ENCODE data around the gene OSTN. TPM values are rescaled to one million over a fixed set of nuclear protein-coding genes. Genes with fewer than 3 reads are reported as not detected.

OSTN gene
- total RNA-seq, 2 experiments from 2014 or later = not detected

DNA sequence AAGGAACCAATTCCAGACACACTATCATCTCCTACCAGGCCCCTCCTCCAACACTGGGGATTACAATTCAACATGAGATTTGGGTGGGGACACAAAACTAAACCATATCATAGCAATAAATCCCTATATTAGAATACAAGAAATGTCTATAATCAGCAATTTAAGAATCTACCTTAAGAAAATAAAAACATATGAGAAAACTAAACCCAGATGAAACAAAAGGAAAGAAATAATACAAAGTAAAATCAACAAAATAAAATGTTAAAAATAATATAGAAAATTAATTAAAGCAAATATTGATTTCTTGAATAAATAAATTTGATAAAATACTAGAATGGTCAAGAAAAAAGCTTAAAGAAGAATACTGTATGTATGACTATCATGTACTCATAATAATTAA, 6.1 kb upstream of the OSTN start:
- Mint-ChIP-seq H3K4me1 (no peaks in the 10 kb centered on the region), H3K27ac (no peak overlapping the region), H3K36me3 (ENCODE audit: low read depth) (no peaks in the 10 kb centered on the region), H3K27me3 (no peaks in the 10 kb centered on the region), H3K4me3 (no peak overlapping the region), H3K9me3 (peaks cover 6% of the 10 kb centered on the region)
- ChIA-PET CTCF (no interaction called here), POLR2A (no interaction called here)
- no peak for DNase-seq

DNA sequence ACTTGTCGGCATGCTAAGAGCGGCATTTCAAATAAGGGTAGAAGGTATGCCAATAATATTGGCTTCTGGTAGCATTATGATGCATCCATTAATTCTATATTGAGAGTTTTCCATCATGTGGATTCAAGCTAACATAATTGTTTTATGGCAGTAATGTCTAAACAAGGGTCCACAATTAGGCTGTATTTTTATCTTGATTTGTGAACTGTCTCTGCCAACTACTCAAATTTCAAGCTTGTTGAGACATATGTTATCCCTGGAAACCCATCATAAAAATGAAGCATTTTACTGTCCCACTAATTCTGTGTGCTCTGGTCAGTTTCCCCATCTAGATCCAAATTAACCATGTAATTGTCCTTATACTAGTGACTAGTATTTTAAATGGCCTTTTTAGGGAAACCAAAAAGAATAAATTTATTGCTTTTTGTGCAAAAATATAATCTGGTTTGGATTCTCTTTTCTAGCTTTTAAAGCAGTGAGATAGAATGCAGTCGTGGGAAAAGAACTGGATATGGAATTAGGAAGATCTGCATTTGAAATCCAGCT, 1.2 kb upstream of the OSTN start:
- no peak for DNase-seq
- Mint-ChIP-seq H3K4me1 (no peaks in the 10 kb centered on the region), H3K4me3 (no peak overlapping the region), H3K27ac (no peak overlapping the region), H3K36me3 (ENCODE audit: low read depth) (no peaks in the 10 kb centered on the region), H3K9me3 (no peaks in the 10 kb centered on the region), H3K27me3 (no peaks in the 10 kb centered on the region)
- ChIA-PET CTCF (no interaction called here), POLR2A (no interaction called here)

DNA sequence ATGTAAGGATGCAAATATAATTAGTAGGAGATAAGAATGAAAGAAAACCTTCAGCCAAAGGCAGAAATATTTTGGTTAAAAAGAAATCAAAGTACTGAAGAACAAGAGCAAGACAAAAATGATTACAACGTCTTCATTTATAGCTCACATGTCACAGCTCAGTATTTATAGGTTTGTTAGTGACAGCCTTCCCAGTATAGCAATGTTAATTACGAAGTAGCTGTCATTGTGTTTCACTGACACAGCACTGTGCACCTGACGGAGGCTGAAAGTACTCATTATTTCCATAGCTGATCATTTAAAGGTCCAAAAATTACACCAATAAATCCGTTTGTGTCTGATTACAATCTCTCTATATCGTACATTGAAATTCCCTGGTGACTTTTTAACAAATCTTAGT, 561 bp upstream of the OSTN start:
- H3K27ac Mint-ChIP-seq = no peak overlapping the region
- H3K27me3 Mint-ChIP-seq = no peaks in the 10 kb centered on the region
- H3K36me3 Mint-ChIP-seq (ENCODE audit: low read depth) = no peaks in the 10 kb centered on the region
- H3K9me3 Mint-ChIP-seq = no peaks in the 10 kb centered on the region
- ChIA-PET CTCF (no interaction called here), POLR2A (no interaction called here)
- DNase-seq = no peak
- no peaks in the 10 kb centered on the region for H3K4me1 Mint-ChIP-seq
- no peak overlapping the region for H3K4me3 Mint-ChIP-seq

DNA sequence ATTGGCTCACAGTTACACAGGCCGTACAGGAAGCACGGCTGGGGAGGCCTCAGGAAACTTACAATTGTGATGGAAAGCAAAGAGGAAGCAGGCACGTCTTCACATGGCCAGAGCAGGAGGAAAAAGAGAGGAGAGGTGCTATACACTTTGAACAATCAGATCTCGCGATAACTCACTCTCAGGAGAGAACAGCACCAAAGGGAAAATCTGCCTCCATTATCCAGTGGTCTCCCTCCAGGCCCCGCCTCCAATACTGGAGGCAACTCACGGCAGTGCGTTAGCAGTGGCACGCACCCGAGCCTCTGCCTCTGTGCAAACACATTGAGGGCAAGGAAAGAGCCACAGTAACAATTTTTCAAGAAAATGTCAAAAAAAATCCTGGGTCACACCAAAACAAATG, 11.0 kb downstream of the OSTN start:
- CTCF ChIA-PET = no interaction called here

DNA sequence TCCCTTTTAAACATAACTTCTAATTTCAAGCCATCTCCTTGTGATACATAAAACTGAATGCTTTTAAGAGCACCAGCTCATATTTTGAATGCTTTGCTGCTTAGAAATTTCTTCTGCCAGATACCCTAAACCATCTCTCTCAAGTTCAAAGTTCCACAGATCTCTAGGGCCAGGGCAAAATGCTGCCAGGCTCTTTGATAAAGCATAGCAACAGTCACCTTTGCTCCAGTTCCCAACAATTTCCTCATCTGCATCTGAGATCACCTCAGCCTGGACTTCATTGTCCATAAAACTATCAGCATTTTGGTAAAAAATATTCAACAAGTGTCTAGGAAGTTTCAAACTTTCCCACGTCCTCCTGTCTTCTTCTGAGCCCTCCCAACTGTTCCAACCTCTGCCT, 17.5 kb downstream of the OSTN start:
- H3K4me3 Mint-ChIP-seq = no peak overlapping the region
- no peak overlapping the region for H3K27ac Mint-ChIP-seq
- H3K9me3 Mint-ChIP-seq = peaks cover 3% of the 10 kb centered on the region
- no peaks in the 10 kb centered on the region for H3K36me3 Mint-ChIP-seq (ENCODE audit: low read depth)
- H3K27me3 Mint-ChIP-seq = no peaks in the 10 kb centered on the region
- CTCF ChIA-PET = no interaction called here
- POLR2A ChIA-PET = no interaction called here
- DNase-seq = no peak
- H3K4me1 Mint-ChIP-seq = no peaks in the 10 kb centered on the region

More for the DNA sequence above, 11.0 kb downstream of the OSTN start:
- peaks cover 3% of the 10 kb centered on the region for H3K9me3 Mint-ChIP-seq
- H3K4me3 Mint-ChIP-seq = no peak overlapping the region
- H3K36me3 Mint-ChIP-seq (ENCODE audit: low read depth) = no peaks in the 10 kb centered on the region
- H3K4me1 Mint-ChIP-seq = no peaks in the 10 kb centered on the region
- H3K27me3 Mint-ChIP-seq = no peaks in the 10 kb centered on the region
- POLR2A ChIA-PET = no interaction called here
- no peak overlapping the region for H3K27ac Mint-ChIP-seq
- DNase-seq = no peak

DNA sequence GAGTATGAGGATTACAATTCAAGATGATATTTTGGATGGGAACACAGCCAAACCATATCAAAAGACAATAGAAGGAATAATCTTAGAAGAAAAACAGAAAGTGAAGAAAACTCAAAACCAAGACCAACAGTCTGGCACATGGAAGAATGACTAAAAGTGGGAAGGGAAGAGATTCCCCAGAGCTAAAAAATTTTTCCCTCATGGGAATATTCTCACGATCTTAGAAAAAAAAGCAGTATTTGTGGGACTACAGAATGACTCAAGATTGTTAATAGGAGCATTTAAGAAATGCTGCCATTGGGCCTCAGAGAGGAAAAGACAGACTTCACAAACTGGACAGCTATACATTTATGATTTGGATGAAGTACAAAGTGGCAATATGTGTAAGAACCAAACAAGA, 18.3 kb downstream of the OSTN start:
- Mint-ChIP-seq H3K36me3 (ENCODE audit: low read depth) (no peaks in the 10 kb centered on the region), H3K4me3 (no peak overlapping the region), H3K9me3 (peaks cover 3% of the 10 kb centered on the region), H3K27me3 (no peaks in the 10 kb centered on the region), H3K27ac (no peak overlapping the region), H3K4me1 (no peaks in the 10 kb centered on the region)
- ChIA-PET POLR2A (no interaction called here), CTCF (no interaction called here)
- no peak for DNase-seq

DNA sequence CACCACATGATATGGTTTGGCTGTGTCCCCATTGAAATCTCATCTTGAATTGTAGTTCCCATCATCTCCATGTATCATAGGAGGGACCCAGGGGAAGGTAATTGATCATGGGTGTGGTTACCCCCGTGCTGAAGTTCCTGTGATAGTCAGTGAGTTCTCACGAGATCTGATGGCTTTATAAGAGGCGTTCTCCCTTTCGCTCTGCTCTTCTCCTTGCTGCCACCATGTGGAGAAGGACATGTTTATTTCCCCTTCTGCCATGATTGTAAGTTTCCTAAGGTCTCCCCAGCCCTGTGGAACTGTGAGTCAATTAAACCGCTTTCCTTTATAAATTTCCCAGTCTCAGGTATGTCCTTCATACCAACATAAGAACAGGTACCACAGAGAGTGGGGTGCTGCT, 21.9 kb downstream of the OSTN start:
- Mint-ChIP-seq H3K4me1 (no peaks in the 10 kb centered on the region), H3K9me3 (no peaks in the 10 kb centered on the region), H3K4me3 (no peak overlapping the region), H3K27me3 (no peaks in the 10 kb centered on the region), H3K27ac (no peak overlapping the region), H3K36me3 (ENCODE audit: low read depth) (no peaks in the 10 kb centered on the region)
- ChIA-PET CTCF (no interaction called here), POLR2A (no interaction called here)
- DNase-seq = no peak

DNA sequence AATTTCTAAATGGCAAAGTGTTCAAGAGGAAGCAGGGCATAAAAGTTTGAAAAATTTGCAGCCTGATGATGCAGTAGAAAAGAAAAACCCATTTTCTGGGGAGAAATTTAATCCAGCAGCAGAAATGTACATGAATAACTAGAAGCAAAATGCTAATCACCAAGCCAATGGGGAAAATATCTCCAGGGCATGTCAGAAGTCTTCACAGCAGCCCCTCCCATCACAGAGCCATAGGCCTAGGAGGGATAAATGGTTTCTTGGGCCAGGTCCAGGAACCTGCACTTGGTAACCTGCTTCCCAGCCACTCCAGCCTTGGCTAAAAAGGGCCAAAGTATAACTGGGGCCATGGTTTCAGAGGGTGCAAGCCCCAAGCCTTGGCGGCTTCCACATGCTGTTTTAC, 22.6 kb downstream of the OSTN start:
- Mint-ChIP-seq H3K27ac (no peak overlapping the region), H3K27me3 (no peaks in the 10 kb centered on the region), H3K9me3 (no peaks in the 10 kb centered on the region), H3K4me3 (no peak overlapping the region), H3K4me1 (no peaks in the 10 kb centered on the region), H3K36me3 (ENCODE audit: low read depth) (no peaks in the 10 kb centered on the region)
- no peak for DNase-seq
- ChIA-PET POLR2A (no interaction called here), CTCF (no interaction called here)

DNA sequence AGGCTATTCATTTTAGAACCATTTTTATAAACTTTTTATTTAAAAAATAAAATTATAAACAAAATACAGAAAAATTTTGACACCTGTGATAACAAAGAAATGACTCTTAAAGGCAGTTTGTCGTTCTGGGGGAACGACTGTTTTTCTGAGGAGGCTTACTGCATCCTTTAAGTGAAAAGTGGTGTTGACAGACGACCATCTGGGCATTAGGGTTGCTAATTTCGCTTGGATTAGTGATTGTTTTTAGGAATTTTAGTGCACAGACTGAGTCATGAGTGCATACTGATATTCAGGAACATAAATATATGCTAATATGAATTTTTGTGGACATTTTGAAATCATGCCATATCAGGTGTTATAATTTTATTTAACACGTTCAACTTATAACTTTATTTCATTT, 28.5 kb downstream of the OSTN start:
- DNase-seq = no peak
- ChIA-PET POLR2A (no interaction called here), CTCF (no interaction called here)
- Mint-ChIP-seq H3K27me3 (no peaks in the 10 kb centered on the region), H3K4me3 (no peak overlapping the region), H3K4me1 (no peaks in the 10 kb centered on the region), H3K27ac (no peak overlapping the region), H3K9me3 (no peaks in the 10 kb centered on the region), H3K36me3 (ENCODE audit: low read depth) (no peaks in the 10 kb centered on the region)

DNA sequence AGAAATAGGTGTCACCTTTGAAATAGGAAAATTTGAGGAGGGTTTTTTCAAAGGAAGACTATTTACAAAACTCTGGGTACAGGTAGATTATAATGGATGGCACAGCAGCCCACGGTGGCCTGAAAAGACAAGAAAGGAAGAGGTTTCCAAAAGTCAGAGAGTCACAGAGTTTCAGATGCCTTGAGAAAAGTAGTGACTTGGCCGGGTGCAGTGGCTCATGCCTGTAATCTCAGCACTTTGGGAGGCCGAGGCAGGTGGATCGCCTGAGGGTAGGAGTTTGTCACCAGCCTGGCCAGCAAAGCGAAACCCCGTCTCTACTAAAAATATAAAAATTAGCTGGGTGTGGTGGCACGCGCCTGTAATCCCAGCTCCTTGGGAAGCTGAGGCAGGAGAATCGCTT, 35.2 kb downstream of the OSTN start:
- H3K4me3 Mint-ChIP-seq = no peak overlapping the region
- no peaks in the 10 kb centered on the region for H3K36me3 Mint-ChIP-seq (ENCODE audit: low read depth)
- no peak for DNase-seq
- POLR2A ChIA-PET = no interaction called here
- peaks cover 10% of the 10 kb centered on the region for H3K27me3 Mint-ChIP-seq
- H3K9me3 Mint-ChIP-seq = no peaks in the 10 kb centered on the region
- peaks cover 5% of the 10 kb centered on the region for H3K4me1 Mint-ChIP-seq
- CTCF ChIA-PET = no interaction called here
- no peak overlapping the region for H3K27ac Mint-ChIP-seq

DNA sequence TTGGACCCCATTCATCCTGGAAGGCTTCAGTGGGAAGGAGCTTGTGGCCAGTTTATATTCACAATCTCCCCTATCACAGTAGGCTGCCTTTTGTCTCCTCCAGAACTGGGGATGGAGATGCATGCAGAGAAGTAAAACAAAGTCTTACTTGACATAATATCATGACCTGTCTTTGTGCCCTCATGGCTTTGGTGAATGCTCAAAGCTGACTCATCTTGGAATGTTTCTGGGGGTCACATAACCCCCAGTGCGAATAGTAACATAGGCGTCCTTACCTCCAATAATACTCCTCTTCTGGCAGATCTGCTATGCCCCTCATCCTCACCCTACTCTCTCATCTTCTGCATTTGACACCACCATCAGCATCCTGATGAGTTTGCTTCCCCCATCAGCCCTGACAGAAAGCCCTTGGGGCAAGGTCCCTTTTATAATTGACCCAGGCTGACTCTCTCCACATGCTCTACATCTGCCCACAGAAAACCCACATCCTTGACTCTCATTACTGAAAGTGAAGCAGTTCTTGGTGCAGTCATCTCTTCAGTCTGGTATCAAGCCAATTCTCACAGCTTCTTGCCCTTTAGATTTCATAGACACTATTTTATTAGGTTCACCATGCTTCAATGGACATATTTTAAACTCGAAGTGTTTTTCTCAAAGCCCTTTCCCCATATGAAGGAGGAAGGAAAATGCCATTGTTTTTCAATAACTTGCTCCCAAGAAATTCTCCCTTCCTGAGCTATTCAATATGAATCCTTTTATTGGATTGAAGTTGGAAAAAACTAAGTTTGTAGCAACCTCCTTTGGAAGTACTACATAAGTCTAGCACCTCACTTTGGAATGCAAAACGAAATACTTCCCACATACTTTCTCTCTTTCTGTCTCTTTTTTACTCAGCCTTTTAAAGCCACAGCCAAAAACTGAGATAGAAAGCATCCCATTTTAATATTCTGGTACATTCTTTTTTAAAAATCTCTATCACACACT, 36.6 kb downstream of the OSTN start:
- no peak overlapping the region for H3K27ac Mint-ChIP-seq
- H3K27me3 Mint-ChIP-seq = peaks cover 10% of the 10 kb centered on the region
- ChIA-PET POLR2A (no interaction called here), CTCF (no interaction called here)
- DNase-seq = no peak
- peaks cover 5% of the 10 kb centered on the region for H3K4me1 Mint-ChIP-seq
- no peaks in the 10 kb centered on the region for H3K9me3 Mint-ChIP-seq
- H3K36me3 Mint-ChIP-seq (ENCODE audit: low read depth) = no peaks in the 10 kb centered on the region
- no peak overlapping the region for H3K4me3 Mint-ChIP-seq

DNA sequence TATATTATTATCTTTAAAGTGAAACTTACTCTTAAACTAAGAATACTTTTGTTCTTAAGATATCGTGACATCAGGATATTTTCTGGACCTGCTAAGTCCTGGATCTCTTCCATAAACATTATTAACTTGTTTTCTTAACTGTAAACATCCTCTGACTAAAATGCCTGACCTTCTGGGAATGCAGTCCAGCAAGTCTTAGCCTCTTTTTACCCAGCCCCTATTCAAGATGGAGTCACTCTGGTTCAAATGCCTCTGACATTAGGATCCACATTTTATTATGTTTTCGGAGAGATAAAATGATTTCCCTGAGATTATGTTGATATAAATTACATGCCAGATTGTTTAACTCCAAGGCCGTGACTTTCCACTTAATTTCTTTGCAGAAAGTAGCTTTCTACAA, 37.6 kb downstream of the OSTN start:
- no peaks in the 10 kb centered on the region for H3K9me3 Mint-ChIP-seq
- ChIA-PET CTCF (no interaction called here), POLR2A (no interaction called here)
- no peak for DNase-seq
- no peak overlapping the region for H3K27ac Mint-ChIP-seq
- H3K36me3 Mint-ChIP-seq (ENCODE audit: low read depth) = no peaks in the 10 kb centered on the region
- peaks cover 5% of the 10 kb centered on the region for H3K4me1 Mint-ChIP-seq
- no peak overlapping the region for H3K4me3 Mint-ChIP-seq
- H3K27me3 Mint-ChIP-seq = peaks cover 12% of the 10 kb centered on the region

DNA sequence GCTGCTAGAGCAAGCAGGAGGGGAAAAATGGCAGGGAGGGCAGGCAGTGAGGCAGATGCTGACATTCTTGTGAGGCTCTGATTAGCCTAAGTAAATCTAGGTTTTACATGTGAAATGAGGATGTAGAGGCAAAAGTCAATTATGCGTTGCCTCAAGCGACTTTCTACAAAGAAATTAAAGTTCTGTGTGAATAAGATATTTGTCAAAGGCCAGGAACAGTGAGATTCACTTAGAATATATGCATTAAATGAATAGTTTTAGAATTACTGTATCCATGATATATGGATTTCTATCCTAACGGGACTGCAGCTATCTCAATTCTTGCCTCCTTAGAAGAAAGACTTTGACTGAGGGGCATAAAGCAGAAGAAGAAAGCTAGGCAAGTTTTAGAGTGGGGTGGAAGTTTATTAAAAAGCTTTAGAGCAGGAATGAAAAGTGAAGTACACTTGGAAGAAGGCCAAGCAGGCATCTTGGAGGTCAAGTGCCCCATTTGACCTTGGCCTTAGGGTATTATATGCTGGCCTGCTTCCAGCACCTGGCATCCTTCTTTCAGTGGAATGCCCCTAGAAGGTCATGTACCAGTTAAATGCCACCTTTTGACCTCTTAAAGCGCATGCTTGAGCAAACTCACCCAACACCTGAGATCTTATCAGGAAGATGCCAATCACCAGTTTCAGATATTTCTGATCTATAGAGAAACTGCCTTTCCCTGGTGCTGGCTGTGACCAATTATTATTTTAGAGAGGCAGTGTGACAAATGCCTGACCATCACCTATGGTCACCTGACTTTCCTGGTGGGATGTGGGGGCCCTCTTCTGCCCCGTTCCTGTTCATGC, 38.2 kb downstream of the OSTN start:
- DNase-seq = no peak
- Mint-ChIP-seq H3K27ac (no peak overlapping the region), H3K36me3 (ENCODE audit: low read depth) (no peaks in the 10 kb centered on the region), H3K4me3 (no peak overlapping the region), H3K27me3 (peaks cover 13% of the 10 kb centered on the region), H3K9me3 (no peaks in the 10 kb centered on the region), H3K4me1 (peaks cover 5% of the 10 kb centered on the region)
- CTCF ChIA-PET = no interaction called here
- POLR2A ChIA-PET = no interaction called here

All from activated CD4-positive, alpha-beta T cell treated with anti-CD3 and anti-CD28 coated beads, Interleukin-2, amount 10 ng/mL, durations not matched to agents 7 days and 5 days (primary cell).